Suprapubic skin (tissue), 4 donors: ENCODE data around the gene KLK3.

ENCODE experiments used
- CTCF ChIP-seq, 2 donors: fragments of 200-600 bp in 1 of 2; fragments of 450-650 bp in 1 of 2; sonication (generic) in 1 of 2; IDR thresholded peaks; one replicate each; pipeline ENCODE4 v1.5.1; 2016 to 2019; ENCODE audit warnings: antibody characterized with exemption in 2 of 2, mild to moderate bottlenecking in 1 of 2, moderate library complexity in 1 of 2
- POLR2A ChIP-seq, 2 donors: fragments of 450-650 bp; IDR thresholded peaks; one replicate each; pipeline ENCODE4 v1.6.1; 2017; ENCODE audit warnings: antibody characterized with exemption in 2 of 2, mild to moderate bottlenecking in 2 of 2, moderate library complexity in 2 of 2
- POLR2AphosphoS5 ChIP-seq, 3 donors: sonication (generic); formaldehyde crosslinking; IDR thresholded peaks; one replicate each; pipeline ENCODE4 v1.6.1; 2017; ENCODE audit warnings: antibody characterized with exemption in 3 of 3

- TF ChIP-seq CTCF (IDR thresholded peaks at IDR 0.05) = no peak
- TF ChIP-seq POLR2AphosphoS5 (IDR thresholded peaks at IDR 0.05) = no peak
- TF ChIP-seq POLR2A (IDR thresholded peaks at IDR 0.05) = no peak
Observed at GRCh38 chr19:50908336-50908735, 53.6 kb downstream of the KLK3 start.
